Loucy (cell line): ENCODE measurements around the gene KRT82.

Source experiments
- H2AFZ ChIP-seq: fragments of 200-600 bp; sonication (generic); 2 replicates; pipeline ENCODE4 v1.6.0; 2016; ENCODE audit warnings: antibody characterized with exemption, mild to moderate bottlenecking, low read length, moderate library complexity
- H3F3A ChIP-seq: fragments of 200-600 bp; 2 replicates; pipeline ENCODE4 v1.6.0; 2016; ENCODE audit warnings: antibody characterized with exemption, low read depth, mild to moderate bottlenecking
- H3K27me3 ChIP-seq: fragments of 200-600 bp; sonication (generic); 2 replicates; pipeline ENCODE4 v1.6.1; 2014; ENCODE audit warnings: low read length, mild to moderate bottlenecking; ENCODE audit not compliant: insufficient read depth, poor library complexity, severe bottlenecking
- H3K36me3 ChIP-seq: fragments of 200-600 bp; sonication (generic); 2 replicates; pipeline ENCODE4 v1.6.1; 2016; ENCODE audit warnings: low read length; ENCODE audit not compliant: insufficient read depth
- H3K4me1 ChIP-seq: fragments of 200-600 bp; sonication (generic); 2 replicates; pipeline ENCODE4 v1.5.1; 2014; ENCODE audit warnings: low read length, mild to moderate bottlenecking; ENCODE audit not compliant: insufficient read depth, poor library complexity, severe bottlenecking
- H3K4me2 ChIP-seq: fragments of 200-600 bp; sonication (generic); 2 replicates; pipeline ENCODE4 v1.6.0; 2014; ENCODE audit warnings: antibody characterized with exemption, low read length, low read depth, mild to moderate bottlenecking; ENCODE audit not compliant: poor library complexity, severe bottlenecking
- H3K4me3 ChIP-seq: fragments of 200-600 bp; sonication (generic); 2 replicates; pipeline ENCODE4 v1.5.1; 2014; ENCODE audit warnings: low read length, mild to moderate bottlenecking, mixed read lengths; ENCODE audit not compliant: poor library complexity, severe bottlenecking
- H3K79me2 ChIP-seq: fragments of 200-600 bp; sonication (generic); 2 replicates; pipeline ENCODE4 v1.6.1; 2014; ENCODE audit warnings: low read length; ENCODE audit not compliant: insufficient read depth
- H3K9ac ChIP-seq: fragments of 200-600 bp; sonication (generic); 2 replicates; pipeline ENCODE4 v1.6.0; 2014; ENCODE audit warnings: mild to moderate bottlenecking, low read depth, low read length, moderate library complexity; ENCODE audit not compliant: poor library complexity, severe bottlenecking
- H3K9me2 ChIP-seq: fragments of 200-600 bp; sonication (generic); replicated peaks from 2 replicates; pipeline ENCODE4 v1.6.1; 2016; ENCODE audit warnings: low read depth, low read length, mixed read lengths
- H3K9me3 ChIP-seq: fragments of 200-600 bp; sonication (generic); 2 replicates; pipeline ENCODE4 v1.6.1; 2014; ENCODE audit warnings: mild to moderate bottlenecking, antibody characterized with exemption, low read length, low read depth; ENCODE audit not compliant: insufficient read depth
- H4K20me1 ChIP-seq: fragments of 200-600 bp; sonication (generic); 2 replicates; pipeline ENCODE4 v1.6.0; 2014; ENCODE audit warnings: antibody characterized with exemption, low read length, mild to moderate bottlenecking; ENCODE audit not compliant: insufficient read depth, poor library complexity, severe bottlenecking
- EZH2phosphoT487 ChIP-seq: fragments of 200-600 bp; IDR thresholded peaks from 2 replicates; pipeline ENCODE4 v1.6.1; 2018; ENCODE audit warnings: antibody characterized with exemption, mild to moderate bottlenecking, moderate library complexity, borderline replicate concordance
- TF ChIP-seq, protein P1 (sequence below): fragments of 200-600 bp; sonication (generic); conservative IDR thresholded peaks from 2 replicates; pipeline ENCODE4 v1.5.1; 2014; ENCODE audit warnings: mild to moderate bottlenecking, antibody characterized with exemption, low read length

The KRT82 gene

DNA sequence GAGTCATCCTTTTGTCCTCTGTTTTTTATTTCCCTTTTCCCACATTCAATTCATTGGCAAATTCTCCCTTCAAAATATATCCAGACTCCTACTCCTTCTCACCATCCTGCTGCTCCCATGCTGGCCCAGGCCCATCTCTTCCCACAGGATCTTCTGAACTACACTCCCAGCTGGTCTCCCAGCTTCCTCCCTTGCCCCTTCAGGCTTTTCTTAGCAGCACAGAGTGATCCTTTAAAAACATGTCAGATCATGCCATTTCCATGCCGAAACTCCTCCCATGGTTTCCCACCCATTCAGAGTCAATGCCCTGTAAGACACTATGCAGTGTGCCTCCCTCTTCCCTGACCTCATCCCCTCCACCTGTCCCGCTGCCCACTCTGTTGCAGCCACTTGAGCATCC lies 18.3 kb downstream of the KRT82 start:
- no peak overlapping the region for H3K4me2 ChIP-seq
- no peaks in the 10 kb centered on the region for H3K9me2 ChIP-seq
- no peaks in the 10 kb centered on the region for H3F3A ChIP-seq
- H2AFZ ChIP-seq, result no peak overlapping the region
- H3K4me3 ChIP-seq, result no peak overlapping the region
- no peaks in the 10 kb centered on the region for H4K20me1 ChIP-seq
- H3K4me1 ChIP-seq, result peaks cover under 1% of the 10 kb centered on the region
- no peak for TF ChIP-seq EZH2phosphoT487
- TF ChIP-seq, protein P1, sequence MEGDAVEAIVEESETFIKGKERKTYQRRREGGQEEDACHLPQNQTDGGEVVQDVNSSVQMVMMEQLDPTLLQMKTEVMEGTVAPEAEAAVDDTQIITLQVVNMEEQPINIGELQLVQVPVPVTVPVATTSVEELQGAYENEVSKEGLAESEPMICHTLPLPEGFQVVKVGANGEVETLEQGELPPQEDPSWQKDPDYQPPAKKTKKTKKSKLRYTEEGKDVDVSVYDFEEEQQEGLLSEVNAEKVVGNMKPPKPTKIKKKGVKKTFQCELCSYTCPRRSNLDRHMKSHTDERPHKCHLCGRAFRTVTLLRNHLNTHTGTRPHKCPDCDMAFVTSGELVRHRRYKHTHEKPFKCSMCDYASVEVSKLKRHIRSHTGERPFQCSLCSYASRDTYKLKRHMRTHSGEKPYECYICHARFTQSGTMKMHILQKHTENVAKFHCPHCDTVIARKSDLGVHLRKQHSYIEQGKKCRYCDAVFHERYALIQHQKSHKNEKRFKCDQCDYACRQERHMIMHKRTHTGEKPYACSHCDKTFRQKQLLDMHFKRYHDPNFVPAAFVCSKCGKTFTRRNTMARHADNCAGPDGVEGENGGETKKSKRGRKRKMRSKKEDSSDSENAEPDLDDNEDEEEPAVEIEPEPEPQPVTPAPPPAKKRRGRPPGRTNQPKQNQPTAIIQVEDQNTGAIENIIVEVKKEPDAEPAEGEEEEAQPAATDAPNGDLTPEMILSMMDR, result no peak
- H3K9me3 ChIP-seq, result no peaks in the 10 kb centered on the region
- no peaks in the 10 kb centered on the region for H3K36me3 ChIP-seq
- H3K79me2 ChIP-seq, result no peaks in the 10 kb centered on the region
- H3K27me3 ChIP-seq, result no peaks in the 10 kb centered on the region
- no peak overlapping the region for H3K9ac ChIP-seq

DNA sequence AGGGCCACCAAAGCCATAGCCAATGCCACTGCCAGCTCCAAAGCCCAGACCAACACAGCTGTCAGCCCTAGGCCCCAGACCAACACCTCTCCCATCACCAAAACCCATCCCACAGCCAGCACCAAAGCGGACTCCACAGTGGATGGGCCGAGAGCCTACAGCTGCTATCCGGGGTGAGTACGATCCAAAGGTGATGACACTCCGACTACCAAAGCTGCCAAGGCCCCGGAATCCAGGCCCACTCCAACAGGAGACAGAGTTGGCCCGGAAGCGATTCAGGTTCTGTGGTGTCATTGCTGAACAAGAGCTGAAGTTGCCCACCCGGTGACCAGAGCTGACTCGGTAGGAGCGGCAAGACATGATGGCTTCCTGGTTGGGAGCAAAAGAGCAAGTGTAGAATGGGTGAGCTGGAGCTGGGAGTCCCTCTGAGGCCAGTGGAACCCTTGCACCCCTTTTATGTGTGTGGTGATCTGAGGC lies 20.9 kb downstream of the KRT82 start, which contains the start of gene KRT84:
Gene KRT84, minus strand, starts transcription at position 427 of the 477 bp plus-strand sequence. Its CDS starts 67 bp downstream, at position 360.
- Histone ChIP-seq H3K9ac (no peak within 1 kb of the TSS), H3K36me3 (no peaks in the 10 kb centered on the region), H3K9me2 (no peaks in the 10 kb centered on the region), H3K9me3 (no peaks in the 10 kb centered on the region), H3K27me3 (no peaks in the 10 kb centered on the region), H3K4me1 (peaks cover 6% of the 10 kb centered on the region), H3F3A (no peaks in the 10 kb centered on the region), H3K4me3 (no peak within 1 kb of the TSS), H3K79me2 (no peaks in the 10 kb centered on the region), H3K4me2 (no peak within 1 kb of the TSS), H2AFZ (no peak within 1 kb of the TSS), H4K20me1 (no peaks in the 10 kb centered on the region)
- no peak for TF ChIP-seq EZH2phosphoT487
- TF ChIP-seq, protein P1, result no peak

DNA sequence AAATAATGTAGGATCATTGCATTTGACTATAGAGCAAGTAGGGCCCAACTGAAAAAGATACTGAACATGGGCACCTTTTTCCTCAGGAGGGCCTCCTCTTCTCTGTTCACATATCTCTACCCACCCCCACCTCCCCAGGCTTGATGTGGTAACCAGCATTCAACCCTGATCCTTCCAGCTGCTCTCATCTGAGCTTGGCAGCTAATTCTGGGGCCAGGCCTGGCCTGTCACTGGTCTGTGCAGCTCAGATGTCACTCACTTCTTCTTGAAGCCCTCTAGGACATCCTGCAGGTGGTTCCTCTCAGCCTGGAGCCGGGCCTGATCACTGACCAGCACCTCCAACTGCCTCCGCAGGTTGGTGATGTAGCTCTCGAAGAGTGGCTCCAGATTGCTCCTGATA lies 22.8 kb downstream of the KRT82 start:
- Histone ChIP-seq H3K9ac (no peak overlapping the region), H2AFZ (no peak overlapping the region), H3K36me3 (no peaks in the 10 kb centered on the region), H3K4me3 (no peak overlapping the region), H3K79me2 (no peaks in the 10 kb centered on the region), H4K20me1 (no peaks in the 10 kb centered on the region), H3K4me2 (no peak overlapping the region), H3K4me1 (peaks cover 6% of the 10 kb centered on the region), H3F3A (no peaks in the 10 kb centered on the region), H3K9me3 (no peaks in the 10 kb centered on the region), H3K27me3 (no peaks in the 10 kb centered on the region), H3K9me2 (no peaks in the 10 kb centered on the region)
- TF ChIP-seq, protein P1, result no peak
- TF ChIP-seq EZH2phosphoT487, result no peak
